ENCODE data around the gene WDFY4. TPM values are rescaled to one million over a fixed set of nuclear protein-coding genes. Genes with fewer than 3 reads are reported as not detected.
A peak's percentile ranks its signal among the peaks of the same experiment; 100 is the strongest.

The WDFY4 gene
- total RNA-seq, 6 donors from 2014 or later = 10.1 to 48.9 (median 32.1) TPM

- peak in 1 of 2 donors; percentile 68 for DNase-seq
- no peaks in the 10 kb centered on the region for H3K36me3 ChIP-seq
- H3K27ac ChIP-seq = no peak overlapping the region
- H3K9me3 ChIP-seq = no peaks in the 10 kb centered on the region
- H3K4me3 ChIP-seq = no peak overlapping the region
- TF ChIP-seq POLR2A (IDR thresholded peaks at IDR 0.05) (no peak), POLR2AphosphoS5 (IDR thresholded peaks at IDR 0.05) (no peak), EP300 (IDR thresholded peaks at IDR 0.05) (no peak), CTCF (IDR thresholded peaks at IDR 0.05) (no peak)
- no peaks in the 10 kb centered on the region for H3K27me3 ChIP-seq
- H3K4me1 ChIP-seq = no peaks in the 10 kb centered on the region
- no peak for ATAC-seq (ENCODE audit: low FRiP score in 2 of 2)
- WGBS, 2 donors = 93 to 96% methylated on average over 14 to 18 of the region's 18 CpGs
These were observed 134.3 kb downstream of the WDFY4 start for GRCh38 chr10:48818861-48819520.

- H3K27ac ChIP-seq = no peak overlapping the region
- no peaks in the 10 kb centered on the region for H3K27me3 ChIP-seq
- no peak overlapping the region for H3K4me3 ChIP-seq
- 80 to 82% methylated on average over 5 to 8 of the region's 8 CpGs for WGBS, 2 donors
- no peaks in the 10 kb centered on the region for H3K4me1 ChIP-seq
- no peaks in the 10 kb centered on the region for H3K9me3 ChIP-seq
- no peaks in the 10 kb centered on the region for H3K36me3 ChIP-seq
- DNase-seq = no peak
- TF ChIP-seq POLR2AphosphoS5 (IDR thresholded peaks at IDR 0.05) = no peak
- no peak for TF ChIP-seq POLR2A (IDR thresholded peaks at IDR 0.05)
- TF ChIP-seq EP300 (IDR thresholded peaks at IDR 0.05) = no peak
- no peak for TF ChIP-seq CTCF (IDR thresholded peaks at IDR 0.05)
- no peak for ATAC-seq (ENCODE audit: low FRiP score in 2 of 2)
These were observed 135.1 kb downstream of the WDFY4 start for GRCh38 chr10:48819783-48820182.

GRCh38 chr10:48820231-48820630 lies 135.6 kb downstream of the WDFY4 start:
- DNase-seq (peak in 1 of 2 donors; percentile 50), ATAC-seq (ENCODE audit: low FRiP score in 2 of 2) (no peak)
- Histone ChIP-seq H3K4me3 (no peak overlapping the region), H3K4me1 (no peaks in the 10 kb centered on the region), H3K36me3 (no peaks in the 10 kb centered on the region), H3K9me3 (no peaks in the 10 kb centered on the region), H3K27ac (no peak overlapping the region), H3K27me3 (no peaks in the 10 kb centered on the region)
- WGBS, 2 donors = 98% methylated on average over 4 of the region's 9 CpGs; no CpG with 5 or more reads in 1 of the 2 donors
- TF ChIP-seq CTCF (IDR thresholded peaks at IDR 0.05) = no peak
- no peak for TF ChIP-seq EP300 (IDR thresholded peaks at IDR 0.05)
- TF ChIP-seq POLR2AphosphoS5 (IDR thresholded peaks at IDR 0.05) = no peak
- TF ChIP-seq POLR2A (IDR thresholded peaks at IDR 0.05) = no peak

- TF ChIP-seq POLR2A (IDR thresholded peaks at IDR 0.05) (no peak), CTCF (IDR thresholded peaks at IDR 0.05) (no peak), POLR2AphosphoS5 (IDR thresholded peaks at IDR 0.05) (no peak), EP300 (IDR thresholded peaks at IDR 0.05) (no peak)
- Histone ChIP-seq H3K27ac (no peak overlapping the region), H3K9me3 (no peaks in the 10 kb centered on the region), H3K27me3 (no peaks in the 10 kb centered on the region), H3K36me3 (no peaks in the 10 kb centered on the region), H3K4me1 (no peaks in the 10 kb centered on the region), H3K4me3 (no peak overlapping the region)
- DNase-seq (peak in 1 of 2 donors; percentile 51), ATAC-seq (ENCODE audit: low FRiP score in 2 of 2) (no peak)
- WGBS, 2 donors = 84 to 87% methylated on average over 5 to 10 of the region's 10 CpGs
These were observed 136.0 kb downstream of the WDFY4 start for GRCh38 chr10:48820699-48821098.

- 63 to 88% methylated on average over 1 to 4 of the region's 4 CpGs for WGBS, 2 donors
These were observed 136.4 kb downstream of the WDFY4 start for GRCh38 chr10:48821111-48821510.

More at GRCh38 chr10:48821111-48821510, 136.4 kb downstream of the WDFY4 start:
- Histone ChIP-seq H3K27me3 (no peaks in the 10 kb centered on the region), H3K36me3 (no peaks in the 10 kb centered on the region), H3K4me1 (no peaks in the 10 kb centered on the region), H3K4me3 (no peak overlapping the region), H3K27ac (no peak overlapping the region), H3K9me3 (no peaks in the 10 kb centered on the region)
- DNase-seq (no peak), ATAC-seq (ENCODE audit: low FRiP score in 2 of 2) (no peak)
- no peak for TF ChIP-seq POLR2A (IDR thresholded peaks at IDR 0.05)
- TF ChIP-seq CTCF (IDR thresholded peaks at IDR 0.05) = no peak
- TF ChIP-seq POLR2AphosphoS5 (IDR thresholded peaks at IDR 0.05) = no peak
- no peak for TF ChIP-seq EP300 (IDR thresholded peaks at IDR 0.05)
